Tibial artery (tissue), 4 donors: ENCODE measurements around the gene FARP1.

Source experiments
- DNase-seq, 2 donors: peaks; one replicate each; pipeline ENCODE4 v3.0.0-alpha.2; 2019
- H3K27ac ChIP-seq, 2 donors: fragments of 200-600 bp; sonication (generic) in 1 of 2; 1 replicate in 1 of 2; 2 replicates in 1 of 2; pipeline ENCODE4 v1.5.1; 2018 to 2019; ENCODE audit warnings: mild to moderate bottlenecking in 1 of 2
- H3K27me3 ChIP-seq, 2 donors: fragments of 200-600 bp; sonication (generic) in 1 of 2; one replicate each; pipeline versions ENCODE4 v1.5.1 to v1.6.0; 2016 to 2019
- H3K36me3 ChIP-seq, 3 donors: fragments of 200-600 bp; sonication (generic) in 2 of 3; one replicate each; pipeline ENCODE4 v1.5.1; 2016 to 2019; ENCODE audit warnings: mild to moderate bottlenecking in 2 of 3
- H3K4me1 ChIP-seq, 4 donors: fragments of 200-600 bp; sonication (generic) in 2 of 4; 1 replicate in 3 of 4; 2 replicates in 1 of 4; pipeline ENCODE4 v1.5.1; 2016 to 2019
- H3K4me3 ChIP-seq, 2 donors: fragments of 200-600 bp; sonication (generic) in 1 of 2; 1 replicate in 1 of 2; 2 replicates in 1 of 2; pipeline ENCODE4 v1.5.1; 2018 to 2019; ENCODE audit warnings: mild to moderate bottlenecking in 2 of 2
- H3K9me3 ChIP-seq, 3 donors: fragments of 200-600 bp; sonication (generic) in 1 of 3; one replicate each; pipeline ENCODE4 v1.5.1; 2016 to 2019
- CTCF ChIP-seq, 2 experiments: fragments of 200-600 bp in 1 of 2; fragments of 450-650 bp in 1 of 2; IDR thresholded peaks; one replicate each; pipeline ENCODE4 v1.5.1; 2017 to 2019; ENCODE audit warnings: antibody characterized with exemption in 2 of 2, mild to moderate bottlenecking in 1 of 2, moderate library complexity in 1 of 2
- intact Hi-C: fragments of 100-400 bp; cut with DNase I; formaldehyde crosslinking; loops from one replicate; pipeline ENCODE4 v1.15.0; 2023; ENCODE audit warnings: low total_unique reads

FARP1 gene

GRCh38 chr13:98406971-98407370, 264.1 kb downstream of the FARP1 start:
- no peak for DNase-seq
- intact Hi-C loops, result no loop called here
- Histone ChIP-seq H3K36me3 (peaks cover 12 to 37% (median 13%) of the 10 kb centered on the region in 3 donors), H3K27me3 (no peaks in the 10 kb centered on the region), H3K4me1 (no peaks in the 10 kb centered on the region), H3K9me3 (no peaks in the 10 kb centered on the region), H3K27ac (no peak overlapping the region), H3K4me3 (no peak overlapping the region)
- no peak for TF ChIP-seq CTCF (IDR thresholded peaks at IDR 0.05)

- H3K4me3 ChIP-seq, result no peak overlapping the region
- no peak for TF ChIP-seq CTCF (IDR thresholded peaks at IDR 0.05)
- no peaks in the 10 kb centered on the region for H3K9me3 ChIP-seq
- no peak for DNase-seq
- H3K36me3 ChIP-seq, result peaks cover 13 to 40% (median 15%) of the 10 kb centered on the region in 3 donors
- no peaks in the 10 kb centered on the region for H3K27me3 ChIP-seq
- H3K27ac ChIP-seq, result no peak overlapping the region
- intact Hi-C loops, result no loop called here
- H3K4me1 ChIP-seq, result no peaks in the 10 kb centered on the region
Measured at GRCh38 chr13:98407575-98407974, 264.7 kb downstream of the FARP1 start.

- no peak overlapping the region for H3K4me3 ChIP-seq
- intact Hi-C loops, result no loop called here
- DNase-seq, result no peak
Measured at GRCh38 chr13:98409281-98409680, 266.4 kb downstream of the FARP1 start.

GRCh38 chr13:98410612-98411011, 267.7 kb downstream of the FARP1 start:
- TF ChIP-seq CTCF (IDR thresholded peaks at IDR 0.05), result no peak
- no peak for DNase-seq
- Histone ChIP-seq H3K4me1 (no peaks in the 10 kb centered on the region), H3K4me3 (no peak overlapping the region), H3K27ac (no peak overlapping the region), H3K36me3 (peaks cover 21 to 54% (median 38%) of the 10 kb centered on the region in 3 donors), H3K9me3 (no peaks in the 10 kb centered on the region), H3K27me3 (no peaks in the 10 kb centered on the region)
- intact Hi-C loops, result no loop called here

More at GRCh38 chr13:98409281-98409680, 266.4 kb downstream of the FARP1 start:
- no peak for TF ChIP-seq CTCF (IDR thresholded peaks at IDR 0.05)
- H3K27ac ChIP-seq, result no peak overlapping the region
- H3K9me3 ChIP-seq, result no peaks in the 10 kb centered on the region
- no peaks in the 10 kb centered on the region for H3K27me3 ChIP-seq
- H3K36me3 ChIP-seq, result peaks cover 21 to 41% (median 25%) of the 10 kb centered on the region in 3 donors
- no peaks in the 10 kb centered on the region for H3K4me1 ChIP-seq

GRCh38 chr13:98411013-98411412, 268.1 kb downstream of the FARP1 start:
- peaks cover 21 to 56% (median 42%) of the 10 kb centered on the region in 3 donors for H3K36me3 ChIP-seq
- no peak overlapping the region for H3K4me3 ChIP-seq
- no peaks in the 10 kb centered on the region for H3K4me1 ChIP-seq
- H3K9me3 ChIP-seq, result no peaks in the 10 kb centered on the region
- TF ChIP-seq CTCF (IDR thresholded peaks at IDR 0.05), result no peak
- H3K27me3 ChIP-seq, result no peaks in the 10 kb centered on the region
- H3K27ac ChIP-seq, result no peak overlapping the region
- intact Hi-C loops, result no loop called here
- DNase-seq, result no peak
